Measurements from ENCODE around the gene CSGALNACT2. TPM values are rescaled to one million over a fixed set of nuclear protein-coding genes. Genes with fewer than 3 reads are reported as not detected.
A peak's percentile ranks its signal among the peaks of the same experiment; 100 is the strongest.

The CSGALNACT2 gene
- polyA plus RNA-seq, 1 of the 3 experiments (the other 2 are of a cell fraction): 11.5 TPM

DNA sequence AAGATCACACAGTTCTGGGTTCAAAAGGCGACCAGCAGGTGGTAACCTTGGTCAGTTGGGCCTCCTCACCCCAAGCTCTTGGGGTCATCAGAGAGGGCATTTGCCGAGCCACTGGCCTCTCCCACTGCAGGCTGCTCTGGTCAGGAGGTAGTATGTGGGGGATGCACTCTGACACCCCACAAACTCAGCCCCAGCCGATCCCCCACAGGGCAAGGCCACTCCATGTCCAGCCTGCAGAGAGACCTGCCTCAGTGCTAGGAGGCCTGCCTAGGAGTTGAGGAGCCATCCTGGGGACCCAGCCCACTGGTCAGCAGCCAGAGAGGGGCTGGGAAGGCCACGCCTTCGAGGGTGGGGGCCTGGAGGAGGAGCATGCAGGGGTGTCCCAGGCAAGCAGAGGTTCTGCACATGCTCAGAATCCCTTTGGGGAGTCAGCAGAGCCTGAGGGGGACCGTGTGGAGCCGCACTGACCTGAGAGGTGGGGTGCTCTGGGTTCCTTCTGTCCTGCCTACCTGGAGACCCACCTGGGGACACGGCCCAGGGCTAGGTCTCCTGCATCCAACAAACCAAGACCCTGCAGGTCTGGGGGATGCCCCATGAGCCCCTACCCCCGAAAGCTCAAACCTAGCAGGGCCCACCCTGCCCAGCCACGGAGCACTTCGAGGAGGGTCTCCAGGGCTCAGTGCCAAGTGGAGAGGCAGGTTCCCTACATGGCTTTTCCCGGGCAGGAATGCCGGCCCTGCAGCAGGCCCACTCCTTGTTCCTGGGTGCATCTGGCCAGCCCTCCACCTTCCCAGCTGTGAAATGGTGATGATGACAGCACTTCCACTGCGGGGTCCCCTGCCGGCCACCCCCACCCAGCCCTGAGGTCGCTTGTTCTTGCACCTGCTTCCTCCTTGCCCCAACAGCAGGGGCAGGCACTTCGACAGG lies 70.2 kb downstream of the CSGALNACT2 start:
- Histone ChIP-seq H3K4me3 (ENCODE audit: low read depth in 2 of 2, low read length in 1 of 2) (no peak overlapping the region), H4K20me1 (ENCODE audit: insufficient read depth) (no peaks in the 10 kb centered on the region), H3K4me1 (ENCODE audit: control insufficient read depth in 1 of 2, insufficient read depth in 2 of 2, low read depth in 1 of 2, low read length in 1 of 2) (peaks cover 0 to 4% of the 10 kb centered on the region in 2 experiments; a peak in 1 of 4 replicates), H3K79me2 (ENCODE audit: insufficient read depth) (no peaks in the 10 kb centered on the region), H3K36me3 (replicated peaks in 1 of 2; ENCODE audit: control insufficient read depth in 1 of 2, insufficient read depth in 2 of 2, low read length in 1 of 2) (no peaks in the 10 kb centered on the region), H3F3A (replicated peaks; ENCODE audit: insufficient read depth) (no peaks in the 10 kb centered on the region), H3K9ac (no peak overlapping the region), H3K4me2 (no peak overlapping the region), H2AFZ (ENCODE audit: low read depth) (no peak overlapping the region), H3K9me2 (no peaks in the 10 kb centered on the region), H3K9me3 (no peaks in the 10 kb centered on the region), H3K27ac (ENCODE audit: low read depth in 2 of 2, low read length in 1 of 2) (no peak overlapping the region), H3K27me3 (ENCODE audit: insufficient read depth) (no peaks in the 10 kb centered on the region)
- TF ChIP-seq FOXM1 (IDR thresholded peaks at IDR 0.05; ENCODE audit: low read depth) (no peak), TCF12 (IDR thresholded peaks at IDR 0.05) (no peak), CTCF (IDR thresholded peaks at IDR 0.05) (no peak), SIN3A (IDR thresholded peaks at IDR 0.05; ENCODE audit: borderline replicate concordance, low read depth, low read length) (no peak), RCOR1 (IDR thresholded peaks at IDR 0.05; ENCODE audit: low read length) (no peak), TAF1 (IDR thresholded peaks at IDR 0.05; ENCODE audit: borderline replicate concordance, low read depth, low read length) (no peak), JUND (IDR thresholded peaks at IDR 0.05) (no peak), MEF2A (IDR thresholded peaks at IDR 0.05; ENCODE audit: borderline replicate concordance, low read depth) (no peak), YY1 (IDR thresholded peaks at IDR 0.05; ENCODE audit: low read depth) (no peak), GABPA (IDR thresholded peaks at IDR 0.05; ENCODE audit: low read depth) (no peak), SMC3 (IDR thresholded peaks at IDR 0.05; ENCODE audit: low read depth, low read length) (no peak), USF2 (IDR thresholded peaks at IDR 0.05; ENCODE audit: borderline replicate concordance, low read depth, low read length) (no peak), RAD21 (IDR thresholded peaks at IDR 0.05; ENCODE audit: low read length) (no peak)
- TF ChIP-seq, protein P1, sequence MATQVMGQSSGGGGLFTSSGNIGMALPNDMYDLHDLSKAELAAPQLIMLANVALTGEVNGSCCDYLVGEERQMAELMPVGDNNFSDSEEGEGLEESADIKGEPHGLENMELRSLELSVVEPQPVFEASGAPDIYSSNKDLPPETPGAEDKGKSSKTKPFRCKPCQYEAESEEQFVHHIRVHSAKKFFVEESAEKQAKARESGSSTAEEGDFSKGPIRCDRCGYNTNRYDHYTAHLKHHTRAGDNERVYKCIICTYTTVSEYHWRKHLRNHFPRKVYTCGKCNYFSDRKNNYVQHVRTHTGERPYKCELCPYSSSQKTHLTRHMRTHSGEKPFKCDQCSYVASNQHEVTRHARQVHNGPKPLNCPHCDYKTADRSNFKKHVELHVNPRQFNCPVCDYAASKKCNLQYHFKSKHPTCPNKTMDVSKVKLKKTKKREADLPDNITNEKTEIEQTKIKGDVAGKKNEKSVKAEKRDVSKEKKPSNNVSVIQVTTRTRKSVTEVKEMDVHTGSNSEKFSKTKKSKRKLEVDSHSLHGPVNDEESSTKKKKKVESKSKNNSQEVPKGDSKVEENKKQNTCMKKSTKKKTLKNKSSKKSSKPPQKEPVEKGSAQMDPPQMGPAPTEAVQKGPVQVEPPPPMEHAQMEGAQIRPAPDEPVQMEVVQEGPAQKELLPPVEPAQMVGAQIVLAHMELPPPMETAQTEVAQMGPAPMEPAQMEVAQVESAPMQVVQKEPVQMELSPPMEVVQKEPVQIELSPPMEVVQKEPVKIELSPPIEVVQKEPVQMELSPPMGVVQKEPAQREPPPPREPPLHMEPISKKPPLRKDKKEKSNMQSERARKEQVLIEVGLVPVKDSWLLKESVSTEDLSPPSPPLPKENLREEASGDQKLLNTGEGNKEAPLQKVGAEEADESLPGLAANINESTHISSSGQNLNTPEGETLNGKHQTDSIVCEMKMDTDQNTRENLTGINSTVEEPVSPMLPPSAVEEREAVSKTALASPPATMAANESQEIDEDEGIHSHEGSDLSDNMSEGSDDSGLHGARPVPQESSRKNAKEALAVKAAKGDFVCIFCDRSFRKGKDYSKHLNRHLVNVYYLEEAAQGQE (IDR thresholded peaks at IDR 0.05; ENCODE audit: low read depth, low read length): no peak
- TF ChIP-seq, protein P2, sequence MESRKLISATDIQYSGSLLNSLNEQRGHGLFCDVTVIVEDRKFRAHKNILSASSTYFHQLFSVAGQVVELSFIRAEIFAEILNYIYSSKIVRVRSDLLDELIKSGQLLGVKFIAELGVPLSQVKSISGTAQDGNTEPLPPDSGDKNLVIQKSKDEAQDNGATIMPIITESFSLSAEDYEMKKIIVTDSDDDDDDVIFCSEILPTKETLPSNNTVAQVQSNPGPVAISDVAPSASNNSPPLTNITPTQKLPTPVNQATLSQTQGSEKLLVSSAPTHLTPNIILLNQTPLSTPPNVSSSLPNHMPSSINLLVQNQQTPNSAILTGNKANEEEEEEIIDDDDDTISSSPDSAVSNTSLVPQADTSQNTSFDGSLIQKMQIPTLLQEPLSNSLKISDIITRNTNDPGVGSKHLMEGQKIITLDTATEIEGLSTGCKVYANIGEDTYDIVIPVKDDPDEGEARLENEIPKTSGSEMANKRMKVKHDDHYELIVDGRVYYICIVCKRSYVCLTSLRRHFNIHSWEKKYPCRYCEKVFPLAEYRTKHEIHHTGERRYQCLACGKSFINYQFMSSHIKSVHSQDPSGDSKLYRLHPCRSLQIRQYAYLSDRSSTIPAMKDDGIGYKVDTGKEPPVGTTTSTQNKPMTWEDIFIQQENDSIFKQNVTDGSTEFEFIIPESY (IDR thresholded peaks at IDR 0.05; ENCODE audit: borderline replicate concordance, low read depth): no peak
- TF ChIP-seq, protein P3, sequence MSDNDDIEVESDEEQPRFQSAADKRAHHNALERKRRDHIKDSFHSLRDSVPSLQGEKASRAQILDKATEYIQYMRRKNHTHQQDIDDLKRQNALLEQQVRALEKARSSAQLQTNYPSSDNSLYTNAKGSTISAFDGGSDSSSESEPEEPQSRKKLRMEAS (IDR thresholded peaks at IDR 0.05; ENCODE audit: low read depth): no peak
- WGBS (ENCODE audit: low lambda C conversion rate): 66% methylated on average over 8 of the region's 17 CpGs
- POLR2A ChIA-PET: no interaction called here
- peak; percentile 12 for DNase-seq
- CTCF ChIA-PET: no interaction called here

All from SK-N-SH (cell line).